ENCODE data around the gene EPB41L3.

DNA sequence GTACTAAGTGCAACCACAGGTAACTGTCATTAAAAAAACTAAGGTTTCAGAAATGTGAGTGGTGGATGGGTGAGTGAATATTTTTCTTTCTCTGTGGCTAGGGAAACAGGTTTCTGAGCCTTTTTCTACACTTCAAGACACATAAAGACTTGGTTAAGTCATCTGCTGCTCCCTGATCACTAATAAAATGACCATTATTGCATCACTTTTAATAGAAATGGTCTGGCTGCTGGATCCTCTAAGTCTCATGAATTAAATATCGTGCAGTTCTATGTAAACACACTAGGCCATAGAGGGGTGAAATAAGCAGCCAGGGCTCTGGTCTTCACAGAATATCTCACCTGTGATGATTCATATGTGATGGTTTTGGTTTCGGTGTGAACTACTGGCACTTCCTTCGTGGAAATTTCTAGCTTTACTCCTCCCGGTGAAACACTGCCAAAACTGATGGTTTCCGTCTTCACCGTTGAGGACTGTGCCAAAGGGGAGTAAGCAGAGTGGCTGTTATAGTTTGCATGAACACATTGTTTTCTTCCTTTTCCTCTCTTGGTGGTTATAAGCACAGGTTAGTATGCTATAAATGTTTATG is 147.8 kb downstream of the EPB41L3 start:
- TF ChIP-seq EZH2 (IDR thresholded peaks at IDR 0.05; ENCODE audit: borderline replicate concordance, low read length): no peak
- TF ChIP-seq, protein P1, sequence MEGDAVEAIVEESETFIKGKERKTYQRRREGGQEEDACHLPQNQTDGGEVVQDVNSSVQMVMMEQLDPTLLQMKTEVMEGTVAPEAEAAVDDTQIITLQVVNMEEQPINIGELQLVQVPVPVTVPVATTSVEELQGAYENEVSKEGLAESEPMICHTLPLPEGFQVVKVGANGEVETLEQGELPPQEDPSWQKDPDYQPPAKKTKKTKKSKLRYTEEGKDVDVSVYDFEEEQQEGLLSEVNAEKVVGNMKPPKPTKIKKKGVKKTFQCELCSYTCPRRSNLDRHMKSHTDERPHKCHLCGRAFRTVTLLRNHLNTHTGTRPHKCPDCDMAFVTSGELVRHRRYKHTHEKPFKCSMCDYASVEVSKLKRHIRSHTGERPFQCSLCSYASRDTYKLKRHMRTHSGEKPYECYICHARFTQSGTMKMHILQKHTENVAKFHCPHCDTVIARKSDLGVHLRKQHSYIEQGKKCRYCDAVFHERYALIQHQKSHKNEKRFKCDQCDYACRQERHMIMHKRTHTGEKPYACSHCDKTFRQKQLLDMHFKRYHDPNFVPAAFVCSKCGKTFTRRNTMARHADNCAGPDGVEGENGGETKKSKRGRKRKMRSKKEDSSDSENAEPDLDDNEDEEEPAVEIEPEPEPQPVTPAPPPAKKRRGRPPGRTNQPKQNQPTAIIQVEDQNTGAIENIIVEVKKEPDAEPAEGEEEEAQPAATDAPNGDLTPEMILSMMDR (IDR thresholded peaks at IDR 0.05; ENCODE audit: low read length): no peak

Data from OCI-LY1 (cell line).